GM10266 (cell line): ENCODE measurements around the gene TSPAN14.

Source experiments
- DNase-seq: peaks from one replicate; pipeline ENCODE4 v3.0.0; 2012; ENCODE audit errors: extremely low spot score
- CTCF ChIP-seq: IDR thresholded peaks from 2 replicates; pipeline ENCODE4 v1.5.1; 2012; ENCODE audit warnings: mild to moderate bottlenecking, low read depth; ENCODE audit not compliant: control insufficient read depth, insufficient read depth; ENCODE audit errors: missing control alignments

TSPAN14 gene

GRCh38 chr10:80492848-80493521, 38.9 kb downstream of the TSPAN14 start:
- DNase-seq = no peak
- no peak for TF ChIP-seq CTCF

GRCh38 chr10:80493522-80494051, 39.5 kb downstream of the TSPAN14 start:
- no peak for DNase-seq
- TF ChIP-seq CTCF = no peak

GRCh38 chr10:80496555-80497172, 42.6 kb downstream of the TSPAN14 start:
- TF ChIP-seq CTCF = no peak

GRCh38 chr10:80497187-80498077, 43.3 kb downstream of the TSPAN14 start:
- DNase-seq = no peak
- TF ChIP-seq CTCF = no peak

More at GRCh38 chr10:80496555-80497172, 42.6 kb downstream of the TSPAN14 start:
- no peak for DNase-seq

GRCh38 chr10:80498078-80498832, 44.1 kb downstream of the TSPAN14 start:
- no peak for TF ChIP-seq CTCF
- no peak for DNase-seq

GRCh38 chr10:80498833-80499741, 45.0 kb downstream of the TSPAN14 start:
- no peak for DNase-seq
- TF ChIP-seq CTCF = no peak
